IMR-90 (cell line): ENCODE data around the gene GLS. TPM values are rescaled to one million over a fixed set of nuclear protein-coding genes. Genes with fewer than 3 reads are reported as not detected.

ENCODE experiments used
- ATAC-seq: fragments of 200-7000 bp; cut with Tn5 transposase; 2 replicates; pipeline ENCODE4 v1.9.1; 2020; ENCODE audit warnings: low read depth, mild to moderate bottlenecking, moderate library complexity
- BruUV-seq: library from RNA; stranded (reverse); fragments of 400-500 nt; replicated peaks from 2 replicates; lab custom pipeline; 2021; lab: Mats Ljungman, UMichigan
- CTCF ChIA-PET: fragments of 300-600 bp; formaldehyde crosslinking; extraction: SDS; loops from one replicate; lab custom pipeline; 2021; ENCODE audit warnings: antibody characterized with exemption; lab: Yijun Ruan, JAX
- POLR2A ChIA-PET: fragments of 300-600 bp; sonication (Branson Sonifier 250); formaldehyde crosslinking; loops from one replicate; lab custom pipeline; 2022; ENCODE audit warnings: antibody characterized with exemption; ENCODE audit not compliant: unreplicated experiment; lab: Charles Lee
- DNase-seq: peaks from one replicate; pipeline ENCODE4 v3.0.0; 2013
- H2AFZ ChIP-seq: replicated peaks from 2 replicates; pipeline ENCODE3; 2013; ENCODE audit warnings: low read length, mild to moderate bottlenecking; ENCODE audit not compliant: poor library complexity
- H2AK5ac ChIP-seq: 2 replicates; pipeline ENCODE4 v1.6.1; 2013; ENCODE audit warnings: low read depth, low read length, inconsistent platforms
- H2AK9ac ChIP-seq: replicated peaks from 2 replicates; pipeline ENCODE3; 2013; ENCODE audit warnings: mild to moderate bottlenecking, low read depth, low read length, moderate library complexity; ENCODE audit not compliant: poor library complexity
- H2BK120ac ChIP-seq: 2 replicates; pipeline ENCODE4 v1.6.1; 2013; ENCODE audit warnings: low read depth, low read length, inconsistent platforms
- H2BK15ac ChIP-seq: 3 replicates; pipeline ENCODE4 v1.6.1; 2013; ENCODE audit warnings: low read depth, low read length, inconsistent platforms
- H2BK20ac ChIP-seq: 2 replicates; pipeline ENCODE4 v1.6.1; 2013; ENCODE audit warnings: low read depth, mild to moderate bottlenecking, inconsistent platforms, low read length, moderate library complexity
- H2BK5ac ChIP-seq: 2 replicates; pipeline ENCODE4 v1.6.1; 2013; ENCODE audit warnings: mild to moderate bottlenecking, low read depth, low read length, inconsistent platforms; ENCODE audit not compliant: poor library complexity, severe bottlenecking
- H3K14ac ChIP-seq: replicated peaks from 2 replicates; pipeline ENCODE4 v1.6.1; 2013; ENCODE audit warnings: low read depth, low read length, inconsistent platforms
- H3K18ac ChIP-seq: 2 replicates; pipeline ENCODE4 v1.6.1; 2013; ENCODE audit warnings: low read depth, low read length, control low read depth
- H3K23ac ChIP-seq: 2 replicates; pipeline ENCODE4 v1.6.1; 2013; ENCODE audit warnings: low read depth, low read length, inconsistent platforms
- H3K27ac ChIP-seq: 2 replicates; pipeline ENCODE4 v1.5.1; 2013; ENCODE audit warnings: mild to moderate bottlenecking, control low read depth, low read length; ENCODE audit not compliant: insufficient read depth
- H3K27me3 ChIP-seq: 2 replicates; pipeline ENCODE4 v1.6.1; 2013; ENCODE audit warnings: low read length; ENCODE audit not compliant: control insufficient read depth, insufficient read depth
- H3K36me3 ChIP-seq: 2 replicates; pipeline ENCODE4 v1.6.1; 2013; ENCODE audit warnings: low read length, mixed read lengths; ENCODE audit not compliant: control insufficient read depth, insufficient read depth
- H3K4ac ChIP-seq: 2 replicates; pipeline ENCODE4 v1.6.1; 2013; ENCODE audit warnings: low read depth, low read length, inconsistent platforms
- H3K4me1 ChIP-seq: 2 replicates; pipeline ENCODE4 v1.6.1; 2013; ENCODE audit warnings: low read length, mixed read lengths; ENCODE audit not compliant: control insufficient read depth, insufficient read depth
- H3K4me2 ChIP-seq: 2 replicates; pipeline ENCODE4 v1.6.1; 2013; ENCODE audit warnings: low read depth, mild to moderate bottlenecking, control low read depth, low read length, moderate library complexity
- H3K4me3 ChIP-seq: 2 replicates; pipeline ENCODE4 v1.5.1; 2013; ENCODE audit warnings: low read depth, mild to moderate bottlenecking, control low read depth, low read length, moderate library complexity; ENCODE audit not compliant: insufficient read depth
- H3K56ac ChIP-seq: 2 replicates; pipeline ENCODE4 v1.6.1; 2013; ENCODE audit warnings: low read length, inconsistent platforms; ENCODE audit not compliant: insufficient read depth; ENCODE audit errors: extremely low read depth
- H3K79me1 ChIP-seq, 2 experiments: 2 replicates each; pipeline ENCODE4 v1.6.1; 2013; ENCODE audit warnings: low read length in 2 of 2, inconsistent platforms in 1 of 2, low read depth in 1 of 2
- H3K9ac ChIP-seq: 2 replicates; pipeline ENCODE4 v1.6.1; 2013; ENCODE audit warnings: low read depth, low read length, control low read depth
- H3K9me1 ChIP-seq: 2 replicates; pipeline ENCODE4 v1.6.1; 2013; ENCODE audit warnings: low read length, inconsistent platforms; ENCODE audit not compliant: insufficient read depth
- H3K9me3 ChIP-seq: 2 replicates; pipeline ENCODE4 v1.6.1; 2013; ENCODE audit warnings: low read length; ENCODE audit not compliant: control insufficient read depth, insufficient read depth
- H4K20me1 ChIP-seq: 2 replicates; pipeline ENCODE4 v1.6.1; 2013; ENCODE audit warnings: low read length, inconsistent platforms; ENCODE audit not compliant: insufficient read depth
- H4K5ac ChIP-seq: 2 replicates; pipeline ENCODE4 v1.6.1; 2013; ENCODE audit warnings: mild to moderate bottlenecking, low read depth, low read length, control low read depth
- H4K8ac ChIP-seq, 2 experiments: 2 replicates each; pipeline ENCODE4 v1.6.1; 2013; ENCODE audit warnings: low read depth in 2 of 2, low read length in 2 of 2, control low read depth in 1 of 2, inconsistent platforms in 1 of 2
- H4K91ac ChIP-seq: 2 replicates; pipeline ENCODE4 v1.6.1; 2013; ENCODE audit warnings: low read depth, low read length, inconsistent platforms; ENCODE audit not compliant: insufficient read depth
- BHLHE40 ChIP-seq: fragments of 150-350 bp; IDR thresholded peaks from 2 replicates; pipeline ENCODE4 v1.6.1; 2016; ENCODE audit warnings: mild to moderate bottlenecking, low read depth, low read length
- CEBPB ChIP-seq: IDR thresholded peaks from 2 replicates; pipeline ENCODE4 v1.6.1; 2012; ENCODE audit warnings: low read depth, low read length, improper control_type of control experiment
- CHD1 ChIP-seq: IDR thresholded peaks from 2 replicates; pipeline ENCODE4 v1.6.1; 2012; ENCODE audit warnings: low read depth, low read length, improper control_type of control experiment
- CTCF ChIP-seq: conservative IDR thresholded peaks from 2 replicates; pipeline ENCODE4 v1.5.1; 2012; ENCODE audit warnings: mild to moderate bottlenecking, low read depth, low read length, improper control_type of control experiment
- ELK1 ChIP-seq: fragments of 150-350 bp; IDR thresholded peaks from 2 replicates; pipeline ENCODE4 v1.6.1; 2016; ENCODE audit warnings: low read depth, mild to moderate bottlenecking, low read length, moderate library complexity, borderline replicate concordance
- MAFK ChIP-seq: IDR thresholded peaks from 2 replicates; pipeline ENCODE4 v1.6.1; 2012; ENCODE audit warnings: low read depth, low read length, improper control_type of control experiment
- MAZ ChIP-seq: IDR thresholded peaks from 2 replicates; pipeline ENCODE4 v1.6.1; 2012; ENCODE audit warnings: low read depth, mild to moderate bottlenecking, low read length, improper control_type of control experiment, moderate library complexity, borderline replicate concordance
- MXI1 ChIP-seq: IDR thresholded peaks from 2 replicates; pipeline ENCODE4 v1.6.1; 2012; ENCODE audit warnings: low read depth, mild to moderate bottlenecking, low read length, moderate library complexity, borderline replicate concordance
- NFE2L2 ChIP-seq: fragments of 150-350 bp; IDR thresholded peaks from 2 replicates; pipeline ENCODE4 v1.6.1; 2016; ENCODE audit warnings: low read depth, mild to moderate bottlenecking, low read length
- POLR2A ChIP-seq: IDR thresholded peaks from 2 replicates; pipeline ENCODE4 v1.6.1; 2012; ENCODE audit warnings: mild to moderate bottlenecking, low read depth, low read length
- RAD21 ChIP-seq: IDR thresholded peaks from 2 replicates; pipeline ENCODE4 v1.6.1; 2012; ENCODE audit warnings: low read length, improper control_type of control experiment
- RCOR1 ChIP-seq: IDR thresholded peaks from 2 replicates; pipeline ENCODE4 v1.6.1; 2012; ENCODE audit warnings: mild to moderate bottlenecking, low read length, improper control_type of control experiment; ENCODE audit not compliant: insufficient replicate concordance
- RFX5 ChIP-seq: IDR thresholded peaks from 2 replicates; pipeline ENCODE4 v1.8.0; 2012; ENCODE audit warnings: low read depth, mild to moderate bottlenecking, low read length, moderate library complexity
- SMC3 ChIP-seq: fragments of 150-350 bp; IDR thresholded peaks from 2 replicates; pipeline ENCODE4 v1.6.1; 2016; ENCODE audit warnings: low read depth, mild to moderate bottlenecking, antibody characterized with exemption, low read length, moderate library complexity
- USF2 ChIP-seq: fragments of 150-350 bp; IDR thresholded peaks from 2 replicates; pipeline ENCODE4 v1.6.1; 2017; ENCODE audit warnings: mild to moderate bottlenecking, antibody characterized with exemption, low read length, low read depth
- WGBS, 2 experiments: methylation state at CpG; one replicate each; pipeline versions ENCODE4 v1.1.5 to v1.1.7; 2013; ENCODE audit warnings: missing lambda C conversion rate in 2 of 2; ENCODE audit not compliant: insufficient read length in 1 of 2; ENCODE audit errors: extremely low coverage in 2 of 2; 5-methylcytosine and 5-hydroxymethylcytosine counted together
- dilution Hi-C: fragments of 300-500 bp; cut with HindIII; formaldehyde crosslinking; loops from one replicate; pipeline ENCODE4 v1.14.3; 2018; ENCODE audit warnings: low sequenced_read_pairs; ENCODE audit not compliant: unreplicated experiment
- in situ Hi-C: fragments of 300-500 bp; cut with MboI; formaldehyde crosslinking; loops from 3 replicates; pipeline ENCODE4 v1.14.3; 2019; ENCODE audit warnings: low sequenced_read_pairs, inconsistent platforms, mixed read lengths
- intact Hi-C: fragments of 100-400 bp; cut with micrococcal nuclease; formaldehyde crosslinking; loops from 2 replicates; pipeline ENCODE4 v1.10.0; 2022
- polyA plus RNA-seq, 3 experiments: library from polyadenylated mRNA; depleted of rRNA; stranded (reverse); fragments of >200 nt; gene quantifications; 2 replicates each; pipeline ENCODE4 v1.2.3, GENCODE V29; 2012; ENCODE audit warnings: low replicate concordance in 1 of 3
- total RNA-seq: library from RNA; depleted of rRNA; stranded (reverse); fragments of >200 nt; gene quantifications from 2 replicates; pipeline ENCODE4 v1.2.3, GENCODE V29; 2012

Gene GLS
- total and polyA plus RNA-seq, 2 of the 4 experiments (the other 2 are of a cell fraction), result 87.5 to 130 TPM

DNA sequence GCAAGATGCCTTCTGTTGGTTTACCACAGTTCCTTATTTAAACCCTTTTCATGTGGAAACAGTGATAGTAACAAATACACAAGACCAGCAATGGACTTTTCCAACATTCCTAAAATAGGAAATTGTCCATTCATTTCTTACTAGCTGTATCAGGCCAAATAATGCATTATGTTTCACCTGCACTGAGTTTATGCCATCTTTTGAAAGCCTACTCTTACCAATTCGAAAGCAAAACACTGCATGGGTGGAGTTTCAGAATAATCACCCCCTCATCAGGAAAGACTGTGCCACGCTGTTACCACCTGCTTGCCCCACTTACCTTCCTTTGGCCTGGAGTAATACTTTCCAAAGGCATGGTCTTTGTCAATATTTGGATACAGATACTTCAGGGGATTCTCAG, 95.9 kb downstream of the GLS start:
- H3K4me1 ChIP-seq, result peaks cover 5% of the 10 kb centered on the region
- peaks cover 15% of the 10 kb centered on the region for H3K9me1 ChIP-seq
- H2BK15ac ChIP-seq, result no peak overlapping the region
- CTCF ChIA-PET, result no interaction called here
- H3K9ac ChIP-seq, result no peak overlapping the region
- H3K4me3 ChIP-seq, result no peak overlapping the region
- no peak overlapping the region for H2AK9ac ChIP-seq
- H3K4ac ChIP-seq, result no peak overlapping the region
- TF ChIP-seq USF2, result no peak
- no peak for TF ChIP-seq CHD1
- no peak for TF ChIP-seq CTCF
- TF ChIP-seq BHLHE40, result no peak
- TF ChIP-seq NFE2L2, result no peak
- TF ChIP-seq ELK1, result no peak
- TF ChIP-seq RAD21, result no peak
- TF ChIP-seq CEBPB, result no peak
- no peak for TF ChIP-seq SMC3
- TF ChIP-seq POLR2A, result no peak
- TF ChIP-seq MAFK, result no peak
- TF ChIP-seq RCOR1, result no peak
- TF ChIP-seq RFX5, result no peak
- no peak for TF ChIP-seq MAZ
- no peak for TF ChIP-seq MXI1
- intact Hi-C loops (no loop called here), in situ Hi-C loops (no loop called here), dilution Hi-C loops (no loop called here)
- no peak overlapping the region for H2BK20ac ChIP-seq
- H3K56ac ChIP-seq, result no peak overlapping the region
- H2AFZ ChIP-seq, result no peak overlapping the region
- H4K20me1 ChIP-seq, result peaks cover 35% of the 10 kb centered on the region
- H2BK120ac ChIP-seq, result no peak overlapping the region
- no peak overlapping the region for H4K8ac ChIP-seq
- no peaks in the 10 kb centered on the region for H3K9me3 ChIP-seq
- BruUV-seq, result no TSS peak
- H4K91ac ChIP-seq, result no peak overlapping the region
- H3K27ac ChIP-seq, result no peak overlapping the region
- no peak overlapping the region for H2BK5ac ChIP-seq
- peaks cover 54% of the 10 kb centered on the region for H3K36me3 ChIP-seq
- H3K18ac ChIP-seq, result no peak overlapping the region
- no peak overlapping the region for H3K14ac ChIP-seq
- POLR2A ChIA-PET, result no interaction called here
- no peak overlapping the region for H4K5ac ChIP-seq
- no peak for DNase-seq
- no peak overlapping the region for H3K4me2 ChIP-seq
- no peak for ATAC-seq
- no peak overlapping the region for H2AK5ac ChIP-seq
- H3K79me1 ChIP-seq, result peaks cover 0 to 12% of the 10 kb centered on the region in 2 experiments; a peak in 3 of 4 replicates
- H3K23ac ChIP-seq, result no peak overlapping the region
- H3K27me3 ChIP-seq, result no peaks in the 10 kb centered on the region
- no CpG with 5 or more reads among the region's 2 CpGs for WGBS, 2 experiments
